Ishikawa (cell line): ENCODE measurements around the gene RNF214.

Source experiments
- CEBPB ChIP-seq: IDR thresholded peaks from 2 replicates; pipeline ENCODE4 v1.6.1; 2012
- CREB1 ChIP-seq: IDR thresholded peaks from 2 replicates; pipeline ENCODE4 v1.6.1; 2012; ENCODE audit warnings: low read depth
- EGR1 ChIP-seq: IDR thresholded peaks from 2 replicates; pipeline ENCODE4 v1.6.1; 2012
- EP300 ChIP-seq: IDR thresholded peaks from 2 replicates; pipeline ENCODE4 v1.6.1; 2012; ENCODE audit warnings: borderline replicate concordance
- FOXM1 ChIP-seq: IDR thresholded peaks from 2 replicates; pipeline ENCODE4 v1.6.1; 2012; ENCODE audit warnings: low read depth, borderline replicate concordance
- NFIC ChIP-seq: IDR thresholded peaks from 2 replicates; pipeline ENCODE4 v1.6.1; 2012
- RAD21 ChIP-seq: IDR thresholded peaks from 2 replicates; pipeline ENCODE4 v1.6.1; 2012; ENCODE audit warnings: low read depth
- TAF1 ChIP-seq: IDR thresholded peaks from 2 replicates; pipeline ENCODE4 v1.6.1; 2012; ENCODE audit warnings: low read depth, mild to moderate bottlenecking
- TCF12 ChIP-seq: IDR thresholded peaks from 2 replicates; pipeline ENCODE4 v1.6.1; 2012; ENCODE audit warnings: low read depth
- TEAD4 ChIP-seq: IDR thresholded peaks from 2 replicates; pipeline ENCODE4 v1.6.1; 2012
- USF1 ChIP-seq: IDR thresholded peaks from 2 replicates; pipeline ENCODE4 v1.6.1; 2012
- YY1 ChIP-seq: IDR thresholded peaks from 2 replicates; pipeline ENCODE4 v1.6.1; 2012; ENCODE audit warnings: low read depth
- ZBTB7A ChIP-seq: IDR thresholded peaks from 2 replicates; pipeline ENCODE4 v1.6.1; 2012; ENCODE audit warnings: low read depth
- TF ChIP-seq, protein P1 (sequence below): IDR thresholded peaks from 2 replicates; pipeline ENCODE4 v1.6.1; 2012; ENCODE audit warnings: low read depth, mild to moderate bottlenecking
- TF ChIP-seq, protein P2 (sequence below): IDR thresholded peaks from 2 replicates; pipeline ENCODE4 v1.6.1; 2012

Gene RNF214

DNA sequence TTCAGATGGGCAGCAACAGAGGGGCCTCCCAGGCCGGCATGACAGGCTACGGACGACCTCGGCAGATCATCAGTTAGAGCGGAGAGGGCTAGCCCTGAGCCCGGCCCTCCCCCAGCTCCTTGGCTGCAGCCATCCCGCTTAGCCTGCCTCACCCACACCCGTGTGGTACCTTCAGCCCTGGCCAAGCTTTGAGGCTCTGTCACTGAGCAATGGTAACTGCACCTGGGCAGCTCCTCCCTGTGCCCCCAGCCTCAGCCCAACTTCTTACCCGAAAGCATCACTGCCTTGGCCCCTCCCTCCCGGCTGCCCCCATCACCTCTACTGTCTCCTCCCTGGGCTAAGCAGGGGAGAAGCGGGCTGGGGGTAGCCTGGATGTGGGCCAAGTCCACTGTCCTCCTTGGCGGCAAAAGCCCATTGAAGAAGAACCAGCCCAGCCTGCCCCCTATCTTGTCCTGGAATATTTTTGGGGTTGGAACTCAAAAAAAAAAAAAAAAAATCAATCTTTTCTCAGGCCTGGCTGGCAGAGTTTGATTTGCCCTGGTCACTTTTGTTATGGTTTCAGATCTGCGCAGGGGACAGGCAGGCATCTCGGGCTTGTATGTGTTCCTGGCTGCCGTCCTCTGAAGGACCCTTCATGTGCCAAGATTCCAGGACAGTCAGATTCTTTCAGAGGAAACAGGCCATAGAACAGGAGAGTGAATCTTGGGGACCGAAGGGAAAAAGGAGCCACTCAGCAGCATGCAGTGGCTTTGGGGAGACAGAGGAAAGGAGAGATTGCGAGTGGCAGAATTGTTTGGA lies 28.0 kb upstream of the RNF214 start:
- TF ChIP-seq YY1 (no peak), ZBTB7A (no peak), CEBPB (no peak), EP300 (no peak), NFIC (no peak), TCF12 (no peak), CREB1 (no peak), TAF1 (no peak), FOXM1 (no peak), TEAD4 (no peak), EGR1 (no peak), USF1 (no peak), RAD21 (no peak)
- TF ChIP-seq, protein P1, sequence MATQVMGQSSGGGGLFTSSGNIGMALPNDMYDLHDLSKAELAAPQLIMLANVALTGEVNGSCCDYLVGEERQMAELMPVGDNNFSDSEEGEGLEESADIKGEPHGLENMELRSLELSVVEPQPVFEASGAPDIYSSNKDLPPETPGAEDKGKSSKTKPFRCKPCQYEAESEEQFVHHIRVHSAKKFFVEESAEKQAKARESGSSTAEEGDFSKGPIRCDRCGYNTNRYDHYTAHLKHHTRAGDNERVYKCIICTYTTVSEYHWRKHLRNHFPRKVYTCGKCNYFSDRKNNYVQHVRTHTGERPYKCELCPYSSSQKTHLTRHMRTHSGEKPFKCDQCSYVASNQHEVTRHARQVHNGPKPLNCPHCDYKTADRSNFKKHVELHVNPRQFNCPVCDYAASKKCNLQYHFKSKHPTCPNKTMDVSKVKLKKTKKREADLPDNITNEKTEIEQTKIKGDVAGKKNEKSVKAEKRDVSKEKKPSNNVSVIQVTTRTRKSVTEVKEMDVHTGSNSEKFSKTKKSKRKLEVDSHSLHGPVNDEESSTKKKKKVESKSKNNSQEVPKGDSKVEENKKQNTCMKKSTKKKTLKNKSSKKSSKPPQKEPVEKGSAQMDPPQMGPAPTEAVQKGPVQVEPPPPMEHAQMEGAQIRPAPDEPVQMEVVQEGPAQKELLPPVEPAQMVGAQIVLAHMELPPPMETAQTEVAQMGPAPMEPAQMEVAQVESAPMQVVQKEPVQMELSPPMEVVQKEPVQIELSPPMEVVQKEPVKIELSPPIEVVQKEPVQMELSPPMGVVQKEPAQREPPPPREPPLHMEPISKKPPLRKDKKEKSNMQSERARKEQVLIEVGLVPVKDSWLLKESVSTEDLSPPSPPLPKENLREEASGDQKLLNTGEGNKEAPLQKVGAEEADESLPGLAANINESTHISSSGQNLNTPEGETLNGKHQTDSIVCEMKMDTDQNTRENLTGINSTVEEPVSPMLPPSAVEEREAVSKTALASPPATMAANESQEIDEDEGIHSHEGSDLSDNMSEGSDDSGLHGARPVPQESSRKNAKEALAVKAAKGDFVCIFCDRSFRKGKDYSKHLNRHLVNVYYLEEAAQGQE, result no peak
- TF ChIP-seq, protein P2, sequence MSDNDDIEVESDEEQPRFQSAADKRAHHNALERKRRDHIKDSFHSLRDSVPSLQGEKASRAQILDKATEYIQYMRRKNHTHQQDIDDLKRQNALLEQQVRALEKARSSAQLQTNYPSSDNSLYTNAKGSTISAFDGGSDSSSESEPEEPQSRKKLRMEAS, result no peak

GRCh38 chr11:117205211-117205818 lies 27.2 kb upstream of the RNF214 start:
- TF ChIP-seq ZBTB7A, result no peak
- no peak for TF ChIP-seq EP300
- no peak for TF ChIP-seq CEBPB
- no peak for TF ChIP-seq YY1
- no peak for TF ChIP-seq TAF1
- TF ChIP-seq NFIC, result no peak
- TF ChIP-seq TCF12, result no peak
- TF ChIP-seq, protein P2, result no peak
- TF ChIP-seq, protein P1, result no peak
- no peak for TF ChIP-seq RAD21
- TF ChIP-seq FOXM1, result no peak

- no peak for TF ChIP-seq EGR1
- TF ChIP-seq USF1, result no peak
- TF ChIP-seq TAF1, result no peak
- TF ChIP-seq EP300, result no peak
- TF ChIP-seq NFIC, result no peak
- TF ChIP-seq CREB1, result no peak
- TF ChIP-seq YY1, result no peak
- TF ChIP-seq, protein P2, result no peak
- no peak for TF ChIP-seq ZBTB7A
- no peak for TF ChIP-seq TCF12
- no peak for TF ChIP-seq CEBPB
- no peak for TF ChIP-seq TEAD4
- no peak for TF ChIP-seq RAD21
- TF ChIP-seq, protein P1, result no peak
- TF ChIP-seq FOXM1, result no peak
These were observed 21.9 kb upstream of the RNF214 start for GRCh38 chr11:117210620-117211019.
